DMS153 treated with DMSO at 0.1 percent for 48 hours (cell line): Measurements from ENCODE around the gene TCOF1.
A peak's percentile ranks its signal among the peaks of the same experiment; 100 is the strongest.
"Not testable (repeated sequence)": the region's sequence is repeated elsewhere in the genome, so short reads cannot be mapped to it uniquely, and the experiment has no call there.

Experiments
- DNase-seq: peaks from one replicate; lab custom pipeline; 2025; ENCODE audit not compliant: unreplicated experiment; lab: John Stamatoyannopoulos, UW

The TCOF1 gene

GRCh38 chr5:150404535-150404934, 47.0 kb downstream of the TCOF1 start:
- DNase-seq: no peak

- DNase-seq: no peak
Observed at GRCh38 chr5:150404941-150405816, 47.7 kb downstream of the TCOF1 start.

- no peak for DNase-seq
Observed at GRCh38 chr5:150406103-150406722, 48.7 kb downstream of the TCOF1 start.

GRCh38 chr5:150406723-150407095, 49.2 kb downstream of the TCOF1 start:
- no peak for DNase-seq

- DNase-seq: no peak
Observed at GRCh38 chr5:150407096-150407720, 49.7 kb downstream of the TCOF1 start.

- DNase-seq: no peak
Observed at GRCh38 chr5:150408231-150408943, 50.9 kb downstream of the TCOF1 start.

GRCh38 chr5:150409638-150410523, 52.4 kb downstream of the TCOF1 start:
- peak; percentile 48 for DNase-seq

GRCh38 chr5:150410524-150411244, 53.2 kb downstream of the TCOF1 start:
- DNase-seq: peak; percentile 9

GRCh38 chr5:150411245-150411979, 53.9 kb downstream of the TCOF1 start:
- DNase-seq: no peak

- DNase-seq: no peak
Observed at GRCh38 chr5:150412319-150413175, 55.0 kb downstream of the TCOF1 start, which contains the start of gene CD74. CD74 (minus strand) TSS chr5:150412910; CDS start chr5:150412749, 161 bp downstream.

- no peak for DNase-seq
Observed at GRCh38 chr5:150413176-150413901, 55.8 kb downstream of the TCOF1 start.

GRCh38 chr5:150413902-150414790, 56.6 kb downstream of the TCOF1 start:
- not testable (repeated sequence) for DNase-seq

- no peak for DNase-seq
Observed at GRCh38 chr5:150419630-150420270, 62.3 kb downstream of the TCOF1 start.

GRCh38 chr5:150422075-150422474, 64.6 kb downstream of the TCOF1 start:
- no peak for DNase-seq

- DNase-seq: no peak
Observed at GRCh38 chr5:150422758-150423157, 65.3 kb downstream of the TCOF1 start.

- not testable (repeated sequence) for DNase-seq
Observed at GRCh38 chr5:150426165-150426564, 68.7 kb downstream of the TCOF1 start.
